ENCODE measurements around the gene NR2F2. TPM values are rescaled to one million over a fixed set of nuclear protein-coding genes. Genes with fewer than 3 reads are reported as not detected.

The NR2F2 gene
- total RNA-seq, 1 donor from 2014 or later: 1.9 TPM

DNA sequence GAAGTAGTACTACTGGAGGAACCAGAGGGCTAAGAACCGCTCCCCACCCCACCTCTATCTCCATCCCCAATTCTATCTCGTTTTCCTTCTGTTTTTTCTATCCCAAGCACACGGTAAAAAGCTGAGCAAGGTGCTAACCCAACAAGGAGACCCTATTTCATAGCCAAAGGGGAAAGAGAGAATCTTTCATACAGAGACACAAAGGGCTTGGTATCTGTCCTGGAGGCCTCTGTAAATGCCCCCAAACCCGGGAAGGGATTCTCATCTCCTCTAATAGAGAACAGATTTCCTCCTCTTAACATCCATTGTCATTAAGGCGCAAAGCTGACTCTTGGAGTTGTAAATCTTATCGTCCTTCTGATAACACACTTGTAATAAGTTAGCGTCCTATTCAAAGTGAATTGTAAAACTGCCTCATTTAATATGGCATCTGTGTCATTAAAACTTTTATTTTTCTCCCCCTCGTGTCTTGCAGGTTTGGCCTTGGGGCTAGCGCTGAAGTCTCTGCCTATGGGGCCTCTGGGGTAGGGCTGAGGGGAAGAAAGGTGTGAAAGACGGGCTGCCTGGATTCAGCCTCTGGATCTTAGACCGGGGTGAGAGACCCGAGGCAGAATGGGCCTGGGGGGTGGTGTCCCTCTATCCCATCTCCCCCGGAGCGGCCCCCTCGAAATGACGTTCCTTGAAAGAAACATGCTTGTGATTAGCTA is 12.1 kb downstream of the NR2F2 start:
- Mint-ChIP-seq H3K4me3 (ENCODE audit: unreplicated experiment) (no peak overlapping the region), H3K4me1 (ENCODE audit: low read depth, unreplicated experiment) (peaks cover 15% of the 10 kb centered on the region), H3K27ac (ENCODE audit: unreplicated experiment) (no peak overlapping the region), H3K27me3 (ENCODE audit: unreplicated experiment) (peaks cover 44% of the 10 kb centered on the region), H3K36me3 (ENCODE audit: unreplicated experiment) (no peaks in the 10 kb centered on the region), H3K9me3 (ENCODE audit: unreplicated experiment) (peaks cover 7% of the 10 kb centered on the region)
- no peak for TF ChIP-seq CTCF (IDR thresholded peaks at IDR 0.05; ENCODE audit: partially characterized antibody, unreplicated experiment)
- DNase-seq: no peak

DNA sequence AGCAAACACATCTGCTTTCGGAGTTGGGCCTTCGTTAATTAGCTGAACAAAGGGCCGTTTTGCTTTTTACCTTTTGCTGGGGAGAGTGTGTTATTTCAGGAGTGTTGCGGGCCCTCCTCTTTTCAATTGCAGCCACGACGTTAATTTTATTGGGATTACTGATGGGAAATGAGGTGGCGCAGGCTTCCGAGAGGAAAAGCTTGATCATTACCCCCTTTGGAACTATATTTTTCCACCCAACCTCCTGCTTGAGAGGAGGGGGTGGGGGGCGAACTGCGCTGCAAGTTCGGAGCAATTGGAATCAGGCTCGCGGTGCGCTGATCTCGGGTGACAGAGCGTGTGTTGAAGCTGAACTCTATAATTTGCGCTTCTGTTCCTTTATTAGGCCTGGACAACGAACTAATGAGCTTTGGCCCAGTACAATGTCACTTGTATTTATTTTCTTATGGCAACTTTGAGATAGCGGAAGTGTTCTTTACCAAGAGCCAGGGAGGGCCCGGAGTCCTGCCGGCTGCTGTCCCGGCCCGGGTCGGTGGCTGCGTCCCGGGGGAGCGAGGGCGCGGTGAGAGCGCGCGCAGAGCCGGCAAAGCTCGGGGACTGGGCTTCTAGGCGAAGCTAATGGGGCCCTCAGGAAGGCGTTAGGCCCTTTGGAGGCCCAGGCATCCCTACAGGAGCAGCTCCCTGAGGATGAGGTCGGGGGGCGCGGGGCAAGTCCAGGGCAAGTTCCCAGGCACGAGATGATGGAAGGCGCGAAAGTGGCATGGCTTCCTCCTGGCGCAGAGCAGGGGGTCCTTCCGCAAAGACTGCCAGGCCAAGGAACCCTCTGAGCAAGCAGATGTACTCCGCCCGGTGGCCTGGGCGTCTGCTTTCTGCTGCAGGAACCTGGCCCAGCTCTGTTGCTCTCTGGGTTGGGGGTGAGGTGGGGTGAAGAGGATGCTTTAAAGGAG is 12.9 kb downstream of the NR2F2 start:
- DNase-seq: no peak
- no peaks in the 10 kb centered on the region for H3K36me3 Mint-ChIP-seq (ENCODE audit: unreplicated experiment)
- no peak overlapping the region for H3K27ac Mint-ChIP-seq (ENCODE audit: unreplicated experiment)
- H3K9me3 Mint-ChIP-seq (ENCODE audit: unreplicated experiment): peaks cover 7% of the 10 kb centered on the region
- no peak for TF ChIP-seq CTCF (IDR thresholded peaks at IDR 0.05; ENCODE audit: partially characterized antibody, unreplicated experiment)
- H3K4me1 Mint-ChIP-seq (ENCODE audit: low read depth, unreplicated experiment): peaks cover 15% of the 10 kb centered on the region
- H3K4me3 Mint-ChIP-seq (ENCODE audit: unreplicated experiment): peak overlapping the region; percentile 53
- peaks cover 47% of the 10 kb centered on the region for H3K27me3 Mint-ChIP-seq (ENCODE audit: unreplicated experiment)

DNA sequence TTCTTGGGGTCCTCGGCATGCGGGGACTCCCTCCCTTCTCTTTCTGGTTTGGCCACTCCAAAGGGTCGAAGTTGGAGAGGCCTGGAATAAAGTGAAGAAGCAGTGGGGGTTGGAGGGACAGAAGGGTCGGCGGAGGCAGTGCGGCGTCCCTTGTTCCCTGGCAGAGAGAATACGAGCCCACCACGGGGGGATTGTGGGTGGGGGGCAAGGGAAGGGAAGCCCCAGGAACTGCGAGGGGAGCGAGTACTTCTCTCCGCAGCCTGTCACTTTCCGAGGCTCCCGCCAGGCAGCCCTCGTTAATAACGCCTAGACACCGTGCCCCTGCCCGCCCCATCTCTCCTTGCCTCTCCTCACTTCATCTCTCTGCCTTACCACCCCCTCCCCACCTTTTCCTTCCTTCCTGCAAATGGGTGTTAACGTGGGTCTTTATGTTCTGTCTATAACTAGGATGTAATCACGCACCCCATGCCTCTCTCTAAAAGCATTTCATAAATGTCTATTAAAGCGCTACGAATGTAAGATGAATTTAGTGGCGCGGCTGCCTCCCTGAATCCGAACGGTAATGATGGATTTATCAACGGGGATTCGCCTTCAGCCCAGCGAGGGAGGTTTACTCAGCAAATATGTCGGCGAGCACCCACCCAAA is 13.7 kb downstream of the NR2F2 start:
- Mint-ChIP-seq H3K4me1 (ENCODE audit: low read depth, unreplicated experiment) (peaks cover 15% of the 10 kb centered on the region), H3K36me3 (ENCODE audit: unreplicated experiment) (no peaks in the 10 kb centered on the region), H3K27ac (ENCODE audit: unreplicated experiment) (no peak overlapping the region), H3K4me3 (ENCODE audit: unreplicated experiment) (no peak overlapping the region), H3K27me3 (ENCODE audit: unreplicated experiment) (peaks cover 51% of the 10 kb centered on the region), H3K9me3 (ENCODE audit: unreplicated experiment) (peaks cover 11% of the 10 kb centered on the region)
- no peak for TF ChIP-seq CTCF (IDR thresholded peaks at IDR 0.05; ENCODE audit: partially characterized antibody, unreplicated experiment)
- no peak for DNase-seq

- H3K27me3 Mint-ChIP-seq (ENCODE audit: unreplicated experiment): peaks cover 52% of the 10 kb centered on the region
- peaks cover 15% of the 10 kb centered on the region for H3K4me1 Mint-ChIP-seq (ENCODE audit: low read depth, unreplicated experiment)
- TF ChIP-seq CTCF (IDR thresholded peaks at IDR 0.05; ENCODE audit: partially characterized antibody, unreplicated experiment): no peak
- no peaks in the 10 kb centered on the region for H3K36me3 Mint-ChIP-seq (ENCODE audit: unreplicated experiment)
- H3K9me3 Mint-ChIP-seq (ENCODE audit: unreplicated experiment): peaks cover 8% of the 10 kb centered on the region
- H3K27ac Mint-ChIP-seq (ENCODE audit: unreplicated experiment): no peak overlapping the region
- H3K4me3 Mint-ChIP-seq (ENCODE audit: unreplicated experiment): peak overlapping the region; percentile 67
- no peak for DNase-seq
Observed at GRCh38 chr15:96344706-96345559, 14.4 kb downstream of the NR2F2 start.

All from glutamatergic neuron (in vitro differentiated cells).